PC-3 (cell line): ENCODE measurements around the gene PIEZO2.

Experiments
- EZH2 ChIP-seq: fragments of 300-600 bp; sonication (generic); IDR thresholded peaks from one replicate; pipeline ENCODE4 v1.6.1; 2017; ENCODE audit warnings: antibody characterized with exemption, mild to moderate bottlenecking, low read length; ENCODE audit not compliant: unreplicated experiment
- EZH2phosphoT487 ChIP-seq: fragments of 300-600 bp; sonication (generic); IDR thresholded peaks from 2 replicates; pipeline ENCODE4 v1.6.1; 2018; ENCODE audit warnings: mild to moderate bottlenecking, antibody characterized with exemption, low read length, borderline replicate concordance
- TF ChIP-seq, protein P1 (sequence below): fragments of 300-600 bp; sonication (generic); conservative IDR thresholded peaks from 2 replicates; pipeline ENCODE4 v1.5.1; 2017; ENCODE audit warnings: antibody characterized with exemption, low read depth, mild to moderate bottlenecking, low read length

DNA sequence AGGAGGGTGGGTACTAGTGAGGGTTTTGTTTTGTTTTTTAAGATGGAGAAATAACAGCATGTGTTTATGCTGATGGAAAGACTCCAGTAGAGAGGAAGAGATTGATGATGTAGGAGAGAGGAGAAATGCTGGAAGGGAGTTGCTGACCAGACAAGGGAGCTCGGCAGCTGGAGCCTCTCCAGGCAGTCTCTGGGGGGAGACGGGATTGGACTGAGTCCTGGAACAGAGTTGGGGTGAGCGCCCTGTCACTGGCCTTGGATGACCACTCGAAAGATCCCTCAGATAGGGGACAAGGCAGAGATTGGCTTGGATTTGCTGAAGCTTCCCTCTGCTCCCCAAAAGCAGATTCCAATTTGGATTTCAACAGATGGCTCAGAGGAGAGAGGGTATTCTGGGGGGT is 425.9 kb downstream of the PIEZO2 start:
- TF ChIP-seq, protein P1, sequence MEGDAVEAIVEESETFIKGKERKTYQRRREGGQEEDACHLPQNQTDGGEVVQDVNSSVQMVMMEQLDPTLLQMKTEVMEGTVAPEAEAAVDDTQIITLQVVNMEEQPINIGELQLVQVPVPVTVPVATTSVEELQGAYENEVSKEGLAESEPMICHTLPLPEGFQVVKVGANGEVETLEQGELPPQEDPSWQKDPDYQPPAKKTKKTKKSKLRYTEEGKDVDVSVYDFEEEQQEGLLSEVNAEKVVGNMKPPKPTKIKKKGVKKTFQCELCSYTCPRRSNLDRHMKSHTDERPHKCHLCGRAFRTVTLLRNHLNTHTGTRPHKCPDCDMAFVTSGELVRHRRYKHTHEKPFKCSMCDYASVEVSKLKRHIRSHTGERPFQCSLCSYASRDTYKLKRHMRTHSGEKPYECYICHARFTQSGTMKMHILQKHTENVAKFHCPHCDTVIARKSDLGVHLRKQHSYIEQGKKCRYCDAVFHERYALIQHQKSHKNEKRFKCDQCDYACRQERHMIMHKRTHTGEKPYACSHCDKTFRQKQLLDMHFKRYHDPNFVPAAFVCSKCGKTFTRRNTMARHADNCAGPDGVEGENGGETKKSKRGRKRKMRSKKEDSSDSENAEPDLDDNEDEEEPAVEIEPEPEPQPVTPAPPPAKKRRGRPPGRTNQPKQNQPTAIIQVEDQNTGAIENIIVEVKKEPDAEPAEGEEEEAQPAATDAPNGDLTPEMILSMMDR, result no peak
- TF ChIP-seq EZH2 (no peak), EZH2phosphoT487 (no peak)
